ENCODE data around the gene RDH13. TPM values are rescaled to one million over a fixed set of nuclear protein-coding genes. Genes with fewer than 3 reads are reported as not detected.
A peak's percentile ranks its signal among the peaks of the same experiment; 100 is the strongest.

RDH13 gene
- total and polyA plus RNA-seq, 10 donors, result 4.6 to 31.5 (median 17.2) TPM

- peak overlapping the region in 4 of 8 donors; percentile 39 to 75 (median 72) for H3K27ac ChIP-seq
- WGBS, 5 donors, result 1% methylated on average over 31 to 60 of the region's 60 CpGs
- peak; percentile 50 to 87 (median 71) for TF ChIP-seq POLR2AphosphoS5 (IDR thresholded peaks at IDR 0.05)
- TF ChIP-seq POLR2A (IDR thresholded peaks at IDR 0.05), result no peak
- TF ChIP-seq, protein P1, sequence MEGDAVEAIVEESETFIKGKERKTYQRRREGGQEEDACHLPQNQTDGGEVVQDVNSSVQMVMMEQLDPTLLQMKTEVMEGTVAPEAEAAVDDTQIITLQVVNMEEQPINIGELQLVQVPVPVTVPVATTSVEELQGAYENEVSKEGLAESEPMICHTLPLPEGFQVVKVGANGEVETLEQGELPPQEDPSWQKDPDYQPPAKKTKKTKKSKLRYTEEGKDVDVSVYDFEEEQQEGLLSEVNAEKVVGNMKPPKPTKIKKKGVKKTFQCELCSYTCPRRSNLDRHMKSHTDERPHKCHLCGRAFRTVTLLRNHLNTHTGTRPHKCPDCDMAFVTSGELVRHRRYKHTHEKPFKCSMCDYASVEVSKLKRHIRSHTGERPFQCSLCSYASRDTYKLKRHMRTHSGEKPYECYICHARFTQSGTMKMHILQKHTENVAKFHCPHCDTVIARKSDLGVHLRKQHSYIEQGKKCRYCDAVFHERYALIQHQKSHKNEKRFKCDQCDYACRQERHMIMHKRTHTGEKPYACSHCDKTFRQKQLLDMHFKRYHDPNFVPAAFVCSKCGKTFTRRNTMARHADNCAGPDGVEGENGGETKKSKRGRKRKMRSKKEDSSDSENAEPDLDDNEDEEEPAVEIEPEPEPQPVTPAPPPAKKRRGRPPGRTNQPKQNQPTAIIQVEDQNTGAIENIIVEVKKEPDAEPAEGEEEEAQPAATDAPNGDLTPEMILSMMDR (IDR thresholded peaks at IDR 0.05 in 8 of 11, conservative IDR thresholded peaks at IDR 0.05 in 3 of 11), result no peak
- H3K4me1 ChIP-seq, result peaks cover 7 to 43% (median 32%) of the 10 kb centered on the region in 6 donors
- H3K36me3 ChIP-seq, result no peaks in the 10 kb centered on the region
- H3K27me3 ChIP-seq (replicated peaks in 1 of 7), result peaks cover 10 to 89% (median 73%) of the 10 kb centered on the region in 7 donors
- peak; percentile 96 for DNase-seq
- intact Hi-C loops (cut with DNase I; ENCODE audit: low total_unique reads), result no loop called here
- H3K4me3 ChIP-seq, result peak overlapping the region; percentile 38 to 74 (median 58)
- peaks cover 0 to 7% (median 0%) of the 10 kb centered on the region in 8 donors for H3K9me3 ChIP-seq
Observed at GRCh38 chr19:55080968-55081769, 18.2 kb upstream of the RDH13 start.

GRCh38 chr19:55080121-55080967 is 17.4 kb upstream of the RDH13 start:
- peak overlapping the region in 4 of 8 donors; percentile 39 to 75 (median 72) for H3K27ac ChIP-seq

GRCh38 chr19:55079400-55080038 is 16.6 kb upstream of the RDH13 start:
- peaks cover 10 to 86% (median 63%) of the 10 kb centered on the region in 7 donors for H3K27me3 ChIP-seq (replicated peaks in 1 of 7)
- peaks cover 7 to 41% (median 31%) of the 10 kb centered on the region in 6 donors for H3K4me1 ChIP-seq
- H3K36me3 ChIP-seq, result no peaks in the 10 kb centered on the region
- no peak overlapping the region for H3K27ac ChIP-seq
- peak overlapping the region in 1 of 8 donors; percentile 74 for H3K4me3 ChIP-seq
- intact Hi-C loops (cut with DNase I; ENCODE audit: low total_unique reads), result no loop called here
- DNase-seq, result no peak
- H3K9me3 ChIP-seq, result peaks cover 0 to 7% (median 0%) of the 10 kb centered on the region in 8 donors
- WGBS, 5 donors, result 77 to 89% (median 80%) methylated on average over 7 to 19 of the region's 19 CpGs
- TF ChIP-seq POLR2A (IDR thresholded peaks at IDR 0.05), result no peak
- TF ChIP-seq POLR2AphosphoS5 (IDR thresholded peaks at IDR 0.05), result no peak
- TF ChIP-seq, protein P1 (IDR thresholded peaks at IDR 0.05 in 8 of 11, conservative IDR thresholded peaks at IDR 0.05 in 3 of 11), result no peak

More at GRCh38 chr19:55080121-55080967, 17.4 kb upstream of the RDH13 start:
- Histone ChIP-seq H3K4me3 (peak overlapping the region; percentile 38 to 74 (median 58)), H3K36me3 (no peaks in the 10 kb centered on the region), H3K9me3 (peaks cover 0 to 7% (median 0%) of the 10 kb centered on the region in 8 donors), H3K27me3 (replicated peaks in 1 of 7) (peaks cover 10 to 86% (median 68%) of the 10 kb centered on the region in 7 donors), H3K4me1 (peaks cover 7 to 41% (median 31%) of the 10 kb centered on the region in 6 donors)
- intact Hi-C loops (cut with DNase I; ENCODE audit: low total_unique reads), result no loop called here
- TF ChIP-seq, protein P1 (IDR thresholded peaks at IDR 0.05 in 8 of 11, conservative IDR thresholded peaks at IDR 0.05 in 3 of 11), result no peak
- TF ChIP-seq POLR2AphosphoS5 (IDR thresholded peaks at IDR 0.05) (no peak), POLR2A (IDR thresholded peaks at IDR 0.05) (no peak)
- 4 to 14% (median 8%) methylated on average over 45 to 55 of the region's 55 CpGs for WGBS, 5 donors
- peak; percentile 91 for DNase-seq
